ENCODE results near the gene AIFM3.

DNA sequence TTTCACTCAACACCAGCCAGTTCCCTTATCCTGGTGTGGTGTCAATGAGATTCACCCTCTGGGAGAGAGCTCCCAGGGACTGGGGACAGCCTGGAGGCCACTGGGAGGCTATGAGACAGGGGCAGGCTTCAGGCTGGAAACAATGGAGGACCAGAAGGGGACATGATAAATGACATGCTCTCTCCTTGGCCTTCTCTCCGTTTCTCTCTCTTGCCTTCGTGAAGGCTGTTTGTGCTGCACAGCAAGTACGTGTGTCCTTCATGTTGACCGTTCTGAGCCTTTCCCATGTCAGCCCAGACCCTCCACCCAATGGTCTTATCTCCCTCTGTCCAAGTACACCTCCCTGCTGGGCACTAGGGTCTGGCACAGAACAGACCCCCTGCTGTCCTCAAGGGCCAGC is 13.5 kb downstream of the AIFM3 start:
- TF ChIP-seq POLR2AphosphoS5 (IDR thresholded peaks at IDR 0.05) (no peak), POLR2A (IDR thresholded peaks at IDR 0.05) (no peak), EP300 (IDR thresholded peaks at IDR 0.05) (no peak)
- TF ChIP-seq, protein P1, sequence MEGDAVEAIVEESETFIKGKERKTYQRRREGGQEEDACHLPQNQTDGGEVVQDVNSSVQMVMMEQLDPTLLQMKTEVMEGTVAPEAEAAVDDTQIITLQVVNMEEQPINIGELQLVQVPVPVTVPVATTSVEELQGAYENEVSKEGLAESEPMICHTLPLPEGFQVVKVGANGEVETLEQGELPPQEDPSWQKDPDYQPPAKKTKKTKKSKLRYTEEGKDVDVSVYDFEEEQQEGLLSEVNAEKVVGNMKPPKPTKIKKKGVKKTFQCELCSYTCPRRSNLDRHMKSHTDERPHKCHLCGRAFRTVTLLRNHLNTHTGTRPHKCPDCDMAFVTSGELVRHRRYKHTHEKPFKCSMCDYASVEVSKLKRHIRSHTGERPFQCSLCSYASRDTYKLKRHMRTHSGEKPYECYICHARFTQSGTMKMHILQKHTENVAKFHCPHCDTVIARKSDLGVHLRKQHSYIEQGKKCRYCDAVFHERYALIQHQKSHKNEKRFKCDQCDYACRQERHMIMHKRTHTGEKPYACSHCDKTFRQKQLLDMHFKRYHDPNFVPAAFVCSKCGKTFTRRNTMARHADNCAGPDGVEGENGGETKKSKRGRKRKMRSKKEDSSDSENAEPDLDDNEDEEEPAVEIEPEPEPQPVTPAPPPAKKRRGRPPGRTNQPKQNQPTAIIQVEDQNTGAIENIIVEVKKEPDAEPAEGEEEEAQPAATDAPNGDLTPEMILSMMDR (IDR thresholded peaks at IDR 0.05) = no peak
